ENCODE measurements around the gene SPACA5.
"Not testable (repeated sequence)": the region's sequence is repeated elsewhere in the genome, so short reads cannot be mapped to it uniquely, and the experiment has no call there.

The SPACA5 gene

DNA sequence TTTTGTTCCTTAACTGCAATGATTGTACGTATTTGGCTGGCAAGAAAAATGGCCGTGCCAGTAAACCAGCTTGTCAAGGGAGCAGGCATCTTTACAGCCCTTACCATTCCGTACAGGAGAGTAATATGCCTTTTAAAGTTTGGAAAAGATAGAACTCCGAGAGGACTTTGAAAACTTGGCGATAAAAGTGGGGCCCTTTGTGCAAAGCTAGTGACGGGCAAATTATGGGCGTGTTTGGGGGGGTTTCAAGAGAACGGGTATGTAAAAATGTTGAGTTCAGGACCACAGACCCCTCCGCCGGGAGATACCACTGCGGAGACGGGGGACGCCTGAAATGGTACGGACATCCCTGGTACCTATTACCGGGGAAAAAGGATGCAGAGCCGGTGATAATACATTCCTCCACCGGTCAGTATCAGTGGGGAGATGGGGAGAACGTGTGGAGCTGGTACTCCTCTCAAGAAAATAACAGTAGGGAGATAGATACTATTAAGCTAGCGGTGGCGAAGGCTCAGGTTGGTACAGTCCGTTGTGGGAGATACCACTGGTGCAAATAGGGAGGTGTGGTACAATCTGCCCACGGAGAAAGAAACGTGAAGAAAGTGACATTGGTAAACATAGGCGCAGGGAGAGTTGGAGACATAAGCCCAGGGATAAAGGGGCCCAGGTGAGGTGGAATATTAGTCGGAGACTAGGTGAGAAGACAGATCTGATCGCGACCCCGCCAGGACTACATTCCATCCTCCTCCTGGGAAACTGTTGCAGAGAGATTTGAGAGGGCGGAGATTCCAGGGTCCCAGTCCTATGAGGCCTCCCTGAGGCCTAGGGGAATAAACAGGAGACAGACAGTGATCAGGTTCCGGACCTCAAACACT is 14.5 kb downstream of the SPACA5 start:
- peak; percentile 57 for DNase-seq (ENCODE audit: low read depth)

DNA sequence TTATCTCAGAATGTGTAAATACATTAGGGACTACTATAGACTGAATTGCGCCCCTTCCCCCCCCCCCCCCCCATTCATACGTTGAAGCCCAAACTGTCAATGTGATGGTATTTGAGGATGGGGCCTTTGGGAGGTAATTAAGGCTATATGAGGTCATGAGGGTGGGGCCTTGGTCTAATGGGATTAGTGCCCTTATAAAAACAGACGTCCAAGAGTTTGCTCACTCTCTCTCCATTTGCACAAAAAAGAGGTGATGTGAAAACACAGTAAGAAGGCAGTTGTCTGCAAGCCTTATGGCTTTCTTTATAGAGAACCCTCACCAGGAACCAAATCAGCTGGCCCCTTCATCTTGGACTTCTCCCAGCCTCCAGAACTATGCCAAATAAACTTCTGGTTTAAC is 15.3 kb downstream of the SPACA5 start:
- DNase-seq (ENCODE audit: low read depth): no peak

DNA sequence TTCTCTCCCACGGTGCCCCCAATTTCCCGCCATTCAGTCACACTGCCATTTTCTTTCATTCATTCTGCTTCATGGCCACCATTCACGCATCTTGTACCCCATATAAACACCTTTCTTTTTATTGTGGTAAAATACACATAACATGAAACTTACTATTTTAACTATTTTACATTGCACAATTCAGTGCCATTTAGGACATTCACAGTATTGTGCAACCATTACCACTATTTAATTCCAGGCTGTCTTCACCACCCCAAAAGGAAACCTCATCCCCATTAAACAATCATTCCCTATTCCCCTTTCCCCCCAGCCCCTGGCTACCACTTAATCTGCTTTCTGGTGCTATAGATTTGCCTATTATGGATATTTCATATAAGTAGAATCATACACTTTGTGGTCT is 15.9 kb downstream of the SPACA5 start:
- DNase-seq (ENCODE audit: low read depth): no peak

DNA sequence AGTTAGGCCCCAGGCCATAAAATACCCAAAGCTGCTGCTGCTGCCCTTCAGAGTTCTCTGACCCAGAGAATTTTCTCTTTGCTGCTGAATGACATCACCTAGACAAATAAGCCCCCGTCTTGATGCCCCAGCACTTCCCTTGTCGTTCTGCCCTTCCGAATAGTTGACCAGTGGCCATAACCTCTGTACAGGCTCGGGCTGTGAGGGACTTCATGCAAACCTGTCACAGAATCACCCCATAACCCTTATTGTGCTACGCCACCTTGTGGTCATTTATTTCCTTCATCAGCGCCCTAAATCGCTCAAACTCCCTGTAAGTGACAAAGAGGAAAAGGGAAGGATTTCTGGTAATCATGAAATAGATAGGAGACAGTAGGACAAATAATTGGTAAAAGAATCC is 18.8 kb downstream of the SPACA5 start:
- no peak for DNase-seq (ENCODE audit: low read depth)

DNA sequence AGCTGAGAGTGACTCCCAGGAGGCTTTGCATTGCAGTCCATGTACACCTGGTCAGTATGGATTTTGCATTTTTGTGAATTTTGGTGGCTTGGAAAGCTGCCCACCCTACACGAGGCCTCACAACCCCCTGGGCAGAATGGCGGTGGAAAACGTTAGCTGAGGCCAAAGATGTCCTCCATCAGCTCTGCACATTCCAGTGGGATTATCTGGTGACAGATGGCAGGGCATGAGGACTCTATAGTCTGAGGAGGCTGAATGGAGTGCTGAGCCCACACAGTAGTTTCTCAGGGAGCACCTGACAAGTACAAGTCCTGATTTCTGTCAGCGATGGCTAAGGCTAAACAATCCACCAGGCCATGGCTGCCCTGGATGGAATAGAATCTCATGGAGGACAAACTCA is 20.8 kb downstream of the SPACA5 start:
- not testable (repeated sequence) for DNase-seq (ENCODE audit: low read depth)

DNA sequence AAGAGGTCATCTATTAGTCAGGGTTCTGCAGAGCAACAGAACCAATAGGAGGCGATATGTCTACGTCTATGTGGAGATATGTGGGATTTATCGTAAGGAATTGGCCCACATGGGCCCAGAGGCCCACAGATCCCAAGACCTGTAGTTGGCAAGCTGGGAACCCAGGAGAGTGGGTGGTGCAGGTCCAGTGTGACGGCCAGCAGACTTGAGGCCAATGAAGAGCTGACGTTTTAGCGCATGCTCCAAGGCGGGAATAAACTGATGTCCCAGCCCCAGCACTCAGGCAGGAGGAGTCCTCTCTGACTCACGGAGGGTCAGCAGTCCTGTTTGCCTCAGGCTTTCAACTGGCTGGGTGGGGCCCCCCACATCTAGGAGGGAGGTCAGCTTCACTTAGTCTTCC is 21.3 kb downstream of the SPACA5 start:
- no peak for DNase-seq (ENCODE audit: low read depth)

DNA sequence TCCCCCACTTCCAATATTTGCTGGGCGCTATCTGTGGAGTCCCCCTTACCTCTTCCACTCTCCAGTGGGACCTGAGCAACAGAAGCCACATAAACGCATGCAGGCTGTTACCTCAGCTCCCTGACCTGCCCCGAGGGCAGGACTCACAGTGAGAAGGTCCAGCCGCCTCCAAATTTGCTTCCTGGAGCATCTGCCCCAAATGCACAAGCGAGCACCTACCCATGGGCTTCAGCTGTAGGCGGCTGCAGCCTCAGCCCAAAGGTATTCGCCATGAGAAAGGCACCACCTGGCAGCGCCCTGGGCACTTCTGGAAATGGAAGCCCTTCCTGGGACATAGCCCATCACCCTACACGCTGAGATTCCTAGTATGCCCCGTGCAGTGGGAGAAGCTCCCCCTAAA is 23.4 kb downstream of the SPACA5 start:
- DNase-seq (ENCODE audit: low read depth): no peak

DNA sequence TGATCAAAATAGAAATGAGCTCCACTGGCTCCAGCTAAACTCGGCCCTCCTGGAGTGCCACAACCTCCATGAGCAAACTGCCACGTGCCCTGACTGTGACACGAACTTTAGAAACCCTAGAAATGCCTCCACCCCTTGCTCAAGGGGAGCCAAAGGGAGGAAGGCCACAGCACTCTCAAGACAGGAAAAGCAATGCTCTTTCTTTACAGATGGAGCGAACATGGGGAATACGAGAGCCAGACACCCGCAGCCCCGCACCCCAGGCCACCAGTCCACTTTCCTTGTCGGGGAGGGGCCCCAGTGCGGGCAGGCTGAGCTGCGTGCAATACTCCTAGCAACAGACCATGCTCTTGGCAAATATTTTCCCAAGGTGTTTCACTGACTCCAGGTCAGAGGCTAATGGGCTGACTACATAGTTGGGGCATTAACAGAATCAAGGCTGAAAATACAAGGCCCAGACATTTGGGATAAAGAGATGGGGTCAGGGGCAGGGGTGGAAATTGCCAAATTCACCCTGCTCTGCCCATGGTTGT is 23.9 kb downstream of the SPACA5 start:
- DNase-seq (ENCODE audit: low read depth): not testable (repeated sequence)

DNA sequence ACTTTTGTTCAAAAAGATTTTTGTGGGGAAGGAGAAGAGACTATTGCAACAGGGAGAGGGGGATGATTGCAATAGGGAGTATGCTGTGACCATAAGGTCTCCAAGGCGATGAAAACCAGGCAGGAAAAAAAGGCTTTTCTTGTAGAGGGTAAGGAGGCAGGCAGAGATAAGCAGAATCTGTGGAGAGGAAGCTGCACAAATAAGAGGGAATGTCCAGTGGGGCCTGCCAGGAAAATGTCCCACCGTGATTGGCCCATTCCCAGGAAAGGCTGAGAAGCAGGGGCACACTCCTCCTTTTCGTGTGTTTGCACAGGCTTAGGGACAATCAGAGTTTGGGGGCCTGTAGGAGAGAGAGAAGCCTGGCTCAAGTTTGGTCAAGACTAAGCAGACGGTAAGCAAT is 29.1 kb downstream of the SPACA5 start:
- DNase-seq (ENCODE audit: low read depth): no peak

DNA sequence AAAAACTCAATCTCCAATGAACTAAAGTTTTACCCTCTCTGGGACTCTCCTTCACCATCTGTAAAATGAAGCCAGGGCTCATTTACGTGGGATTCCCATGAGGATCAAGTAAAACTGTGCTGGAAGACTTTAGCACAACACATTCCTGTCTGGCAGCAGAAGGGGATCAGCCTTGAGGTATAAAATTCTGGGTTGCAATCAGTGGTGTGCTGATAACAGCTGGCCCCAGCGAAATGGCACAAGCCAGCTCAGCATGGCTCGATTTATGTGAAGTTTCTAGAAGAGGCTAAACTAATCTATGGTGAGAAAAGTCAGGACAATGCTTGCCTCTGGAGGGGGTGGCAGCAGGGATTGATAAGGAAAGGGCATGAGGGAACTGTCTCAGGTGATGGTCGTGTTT is 36.3 kb downstream of the SPACA5 start:
- no peak for DNase-seq (ENCODE audit: low read depth)

DNA sequence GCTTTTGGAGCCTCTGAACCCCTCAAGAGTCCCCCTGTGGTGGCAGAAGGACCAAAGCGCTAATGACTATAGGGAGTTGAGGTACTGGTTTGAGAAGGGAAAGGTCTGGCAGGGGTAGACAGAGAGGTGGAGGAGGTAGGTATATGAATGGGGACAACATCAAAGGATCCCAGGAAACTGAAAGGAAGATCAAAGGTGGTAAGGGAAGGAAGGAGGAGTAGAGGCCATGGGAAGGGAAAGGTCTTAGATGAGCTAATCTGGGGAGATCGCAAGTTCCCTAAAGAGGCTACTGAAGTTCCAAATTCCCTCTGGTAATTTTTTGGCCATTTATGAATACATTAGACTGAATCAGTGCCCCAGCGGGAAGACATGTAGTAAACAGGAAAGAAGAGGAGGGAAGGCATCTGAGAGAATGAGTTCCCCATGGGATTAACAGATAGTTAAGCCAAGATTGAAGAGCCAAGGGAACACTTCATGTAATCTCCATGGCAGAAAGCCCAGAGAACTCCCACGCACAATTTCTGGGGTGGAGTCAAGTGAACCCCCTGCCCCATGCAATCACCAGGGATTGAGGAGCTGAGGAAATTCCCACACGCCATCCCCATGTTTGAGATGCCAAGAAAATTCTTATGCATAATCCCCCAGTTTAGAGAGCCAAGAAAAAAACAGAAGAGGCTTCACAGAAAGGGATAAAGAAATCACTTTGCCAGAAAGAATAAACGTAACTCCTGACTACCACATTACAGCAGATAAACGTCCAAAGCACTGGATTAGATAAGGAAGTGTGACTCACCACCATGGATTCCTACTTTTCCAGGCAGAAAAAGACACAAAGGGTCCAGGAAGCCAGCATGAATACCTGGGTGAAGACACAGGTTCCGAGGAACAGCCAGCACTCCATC is 38.9 kb downstream of the SPACA5 start:
- no peak for DNase-seq (ENCODE audit: low read depth)

DNA sequence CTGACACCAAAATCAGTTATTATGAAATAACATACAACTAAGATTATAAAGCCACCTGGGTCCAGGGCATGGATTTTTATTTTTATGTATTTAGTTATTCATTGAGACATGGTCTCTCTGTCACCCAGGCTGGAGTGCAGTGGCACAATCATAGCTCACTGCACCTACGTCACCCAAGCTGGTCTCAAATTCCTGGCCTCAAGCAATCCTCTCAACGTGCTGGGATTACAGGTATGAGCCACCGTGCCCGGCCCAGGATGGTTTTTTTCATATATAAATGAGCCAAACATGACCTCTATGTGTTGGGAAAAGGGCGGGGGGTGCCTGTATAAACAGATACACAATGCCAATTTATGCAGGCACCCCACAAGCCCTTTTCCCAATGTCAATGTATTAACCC is 40.1 kb downstream of the SPACA5 start:
- DNase-seq (ENCODE audit: low read depth): no peak

DNA sequence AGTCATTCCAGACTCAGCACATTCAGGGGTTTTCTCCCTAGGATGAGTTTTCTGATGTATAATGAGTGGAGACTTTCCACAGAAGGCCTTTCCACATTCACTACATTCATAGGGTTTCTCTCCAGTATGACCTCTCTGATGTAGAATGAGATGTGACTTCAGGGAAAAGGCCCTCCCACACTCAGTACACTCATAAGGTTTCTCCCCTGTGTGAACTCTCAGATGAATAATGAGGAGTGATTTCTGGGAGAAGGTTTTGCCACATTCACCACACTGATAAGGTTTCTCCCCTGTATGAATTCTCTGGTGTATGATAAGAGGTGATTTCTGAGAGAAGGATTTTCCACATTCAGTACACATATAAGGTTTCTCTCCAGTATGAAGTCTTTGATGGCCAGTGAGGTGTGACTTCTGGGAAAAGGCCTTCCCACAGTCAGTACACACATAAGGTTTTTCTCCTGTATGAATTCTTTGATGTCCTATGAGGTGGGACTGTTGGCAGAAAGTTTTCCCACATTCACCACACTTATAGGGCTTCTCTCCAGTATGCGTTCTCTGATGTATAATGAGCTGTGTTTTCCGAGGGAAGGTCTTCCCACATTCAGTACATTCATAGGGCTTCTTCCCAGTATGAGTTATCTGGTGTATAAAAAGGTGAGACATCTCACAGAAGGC is 52.0 kb downstream of the SPACA5 start:
- DNase-seq (ENCODE audit: low read depth): no peak

DNA sequence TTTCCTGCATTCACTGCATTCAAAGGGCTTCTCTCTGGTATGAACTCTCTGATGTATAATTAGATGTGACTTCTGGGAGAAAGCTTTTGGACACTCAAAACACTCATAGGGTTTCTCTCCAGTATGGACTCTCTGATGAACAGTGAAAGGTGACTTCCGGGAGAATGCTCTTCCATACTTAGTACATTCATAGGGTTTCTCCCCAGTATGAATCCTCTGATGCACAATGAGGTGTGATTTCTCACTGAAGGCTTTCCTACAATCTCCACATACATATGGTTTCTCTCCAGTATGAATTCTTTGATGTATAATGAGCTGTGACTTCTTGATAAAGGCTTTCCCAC is 52.5 kb downstream of the SPACA5 start:
- DNase-seq (ENCODE audit: low read depth): no peak
